Esophagus squamous epithelium (tissue), 4 donors: ENCODE data around the gene CCNL1.

Experiments used
- POLR2A ChIP-seq, 4 donors: fragments of 450-650 bp; IDR thresholded peaks; one replicate each; pipeline ENCODE4 v1.6.1; 2017; ENCODE audit warnings: antibody characterized with exemption in 4 of 4, mild to moderate bottlenecking in 4 of 4, moderate library complexity in 3 of 4
- TF ChIP-seq, protein P1 (sequence below), 6 experiments: fragments of 450-650 bp in 4 of 6; fragments of 200-600 bp in 2 of 6; sonication (generic) in 2 of 6; IDR thresholded peaks; one replicate each; pipeline ENCODE4 v1.5.1; 2016 to 2019; ENCODE audit warnings: antibody characterized with exemption in 6 of 6, mild to moderate bottlenecking in 4 of 6, moderate library complexity in 4 of 6

DNA sequence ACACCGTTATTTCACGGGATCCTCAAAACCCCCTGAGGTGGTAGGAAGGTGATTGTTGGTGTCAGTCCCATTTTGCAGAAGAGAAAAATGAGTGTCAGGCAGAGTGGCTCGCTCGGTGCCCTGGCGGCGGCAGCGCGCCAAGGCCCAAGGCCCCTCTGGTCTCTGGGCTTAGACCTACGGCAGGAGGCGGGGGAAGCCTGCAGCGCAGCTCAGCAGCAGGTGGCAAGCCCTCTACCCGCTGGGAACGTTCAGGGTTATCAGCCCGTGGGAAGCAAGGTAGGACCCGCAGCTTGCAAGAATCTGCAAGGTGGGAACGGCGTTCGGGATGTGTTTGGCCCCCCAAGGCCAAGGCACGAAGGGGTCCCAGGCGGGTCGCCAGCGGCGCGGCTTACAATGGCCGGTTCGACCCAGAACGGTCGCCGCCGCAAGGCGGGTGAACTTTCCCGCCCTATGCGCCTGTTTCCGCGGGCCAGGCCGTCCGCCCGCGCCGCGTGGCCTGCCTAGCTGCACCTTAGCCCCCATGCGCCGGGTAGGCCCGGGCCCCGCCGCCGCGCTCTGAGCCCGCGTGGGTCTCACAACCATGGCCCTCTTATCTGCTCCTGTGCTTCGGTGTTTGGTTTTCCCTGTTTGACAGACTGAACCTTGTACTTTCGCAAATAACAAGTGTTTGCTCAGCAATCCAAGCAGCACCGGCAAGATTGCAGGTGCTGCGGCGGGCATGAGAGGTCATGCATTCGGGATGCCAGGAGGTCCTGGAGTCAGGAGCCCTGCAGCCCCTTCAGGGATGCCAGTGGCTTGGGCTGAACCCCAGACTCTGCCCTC lies 39.7 kb downstream of the CCNL1 start:
- TF ChIP-seq, protein P1, sequence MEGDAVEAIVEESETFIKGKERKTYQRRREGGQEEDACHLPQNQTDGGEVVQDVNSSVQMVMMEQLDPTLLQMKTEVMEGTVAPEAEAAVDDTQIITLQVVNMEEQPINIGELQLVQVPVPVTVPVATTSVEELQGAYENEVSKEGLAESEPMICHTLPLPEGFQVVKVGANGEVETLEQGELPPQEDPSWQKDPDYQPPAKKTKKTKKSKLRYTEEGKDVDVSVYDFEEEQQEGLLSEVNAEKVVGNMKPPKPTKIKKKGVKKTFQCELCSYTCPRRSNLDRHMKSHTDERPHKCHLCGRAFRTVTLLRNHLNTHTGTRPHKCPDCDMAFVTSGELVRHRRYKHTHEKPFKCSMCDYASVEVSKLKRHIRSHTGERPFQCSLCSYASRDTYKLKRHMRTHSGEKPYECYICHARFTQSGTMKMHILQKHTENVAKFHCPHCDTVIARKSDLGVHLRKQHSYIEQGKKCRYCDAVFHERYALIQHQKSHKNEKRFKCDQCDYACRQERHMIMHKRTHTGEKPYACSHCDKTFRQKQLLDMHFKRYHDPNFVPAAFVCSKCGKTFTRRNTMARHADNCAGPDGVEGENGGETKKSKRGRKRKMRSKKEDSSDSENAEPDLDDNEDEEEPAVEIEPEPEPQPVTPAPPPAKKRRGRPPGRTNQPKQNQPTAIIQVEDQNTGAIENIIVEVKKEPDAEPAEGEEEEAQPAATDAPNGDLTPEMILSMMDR (IDR thresholded peaks at IDR 0.05) = no peak
- TF ChIP-seq POLR2A (IDR thresholded peaks at IDR 0.05) = no peak
